Measurements from ENCODE around the gene KRT36. TPM values are rescaled to one million over a fixed set of nuclear protein-coding genes. Genes with fewer than 3 reads are reported as not detected.

Gene KRT36
- not detected in 2 replicates for total RNA-seq

DNA sequence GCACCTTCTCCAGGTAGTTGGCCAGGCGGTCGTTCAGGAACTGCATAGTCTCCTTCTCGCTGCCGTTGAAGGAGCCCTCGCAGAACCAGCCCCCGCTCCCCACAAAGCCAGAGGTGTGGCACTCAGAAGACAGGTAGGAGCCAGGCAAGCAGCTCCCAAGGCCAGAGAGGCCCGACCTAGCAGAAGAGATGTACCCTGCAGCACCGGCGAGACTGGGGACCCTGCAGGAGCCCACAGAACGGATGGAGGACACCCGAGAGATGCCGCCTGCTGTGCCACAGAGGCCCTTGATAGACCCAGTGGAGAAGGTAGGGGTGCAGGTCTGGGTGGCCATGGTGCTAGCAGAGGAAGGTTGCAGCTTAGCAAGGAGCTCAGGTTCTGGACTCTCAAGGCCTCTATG, at the start of gene KRT36:
TSS of gene KRT36 (minus strand) at position 380 of the 400 bp plus-strand sequence. CDS start at position 334, 46 bp downstream.

GRCh38 chr17:41518789-41519449, 29.2 kb upstream of the KRT36 start, which contains the start of gene KRT15:
Gene KRT15 (minus strand): TSS chr17:41518890. CDS start chr17:41518827, 63 bp downstream.

DNA sequence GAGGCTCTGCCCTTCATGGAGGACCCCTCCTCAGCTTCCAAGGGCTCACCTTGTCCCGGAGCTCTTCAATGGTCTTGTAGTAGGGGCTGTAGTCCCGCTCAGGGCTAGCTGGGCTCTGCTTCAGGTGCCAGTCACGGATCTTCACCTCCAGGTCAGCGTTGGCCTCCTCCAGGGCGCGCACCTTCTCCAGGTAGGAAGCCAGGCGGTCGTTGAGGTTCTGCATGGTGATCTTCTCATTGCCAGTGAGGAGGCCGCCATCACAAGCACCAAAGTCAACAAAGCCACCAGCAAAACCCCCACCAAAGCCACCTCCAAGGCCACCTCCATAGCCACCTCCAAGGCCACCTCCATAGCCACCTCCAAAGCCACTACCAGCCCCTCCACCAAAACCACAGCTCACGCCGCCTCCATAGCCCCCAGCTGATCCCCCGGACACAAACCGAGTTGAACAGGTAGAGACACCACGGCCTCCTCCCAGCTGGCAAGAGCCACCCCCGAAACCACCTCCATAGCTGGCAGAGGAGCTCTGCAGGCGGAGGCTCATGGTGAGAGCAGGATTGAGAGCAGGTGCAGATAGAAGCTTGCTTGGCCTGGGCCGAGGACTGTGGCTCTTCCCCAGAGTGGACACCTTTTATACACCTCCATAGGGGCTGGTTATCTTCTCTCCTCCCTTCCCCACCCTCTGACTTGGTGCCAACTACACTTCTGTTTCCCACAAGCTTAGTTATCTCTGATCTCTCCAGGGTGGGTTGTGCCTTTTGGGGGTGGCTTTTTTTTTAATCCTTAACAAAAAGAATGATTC, 15.5 kb upstream of the KRT36 start, which contains the start of gene KRT13:
TSS of gene KRT13 (minus strand) at position 606 of the 802 bp plus-strand sequence. CDS start at position 544, 62 bp downstream.

GRCh38 chr17:41481036-41481435, 8.7 kb downstream of the KRT36 start, which contains the start of gene KRT35:
Gene KRT35 (minus strand): TSS chr17:41481151. CDS start chr17:41481097, 54 bp downstream.

DNA sequence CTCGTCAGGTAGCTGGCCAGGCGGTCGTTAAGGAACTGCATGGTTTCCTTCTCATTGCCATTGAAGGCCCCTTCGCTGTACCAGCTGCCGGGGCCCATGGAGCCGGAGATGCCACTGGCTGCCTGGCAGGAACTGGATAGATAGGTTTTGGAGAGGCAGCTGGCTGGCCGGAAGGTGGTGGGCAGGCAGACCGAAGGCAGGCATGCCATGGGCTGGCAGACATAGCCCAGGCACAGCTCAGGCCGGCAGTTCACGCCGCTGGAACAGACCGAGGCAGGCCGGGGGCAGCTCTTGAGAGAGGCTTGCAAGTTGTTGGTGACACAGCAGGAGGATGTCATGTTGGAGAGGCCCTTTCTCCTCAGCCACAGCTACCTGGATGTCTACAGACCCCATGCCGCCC, 22.7 kb downstream of the KRT36 start, which contains the start of gene KRT32:
TSS of gene KRT32 (minus strand) at position 399 of the 400 bp plus-strand sequence. CDS start at position 338, 61 bp downstream.

DNA sequence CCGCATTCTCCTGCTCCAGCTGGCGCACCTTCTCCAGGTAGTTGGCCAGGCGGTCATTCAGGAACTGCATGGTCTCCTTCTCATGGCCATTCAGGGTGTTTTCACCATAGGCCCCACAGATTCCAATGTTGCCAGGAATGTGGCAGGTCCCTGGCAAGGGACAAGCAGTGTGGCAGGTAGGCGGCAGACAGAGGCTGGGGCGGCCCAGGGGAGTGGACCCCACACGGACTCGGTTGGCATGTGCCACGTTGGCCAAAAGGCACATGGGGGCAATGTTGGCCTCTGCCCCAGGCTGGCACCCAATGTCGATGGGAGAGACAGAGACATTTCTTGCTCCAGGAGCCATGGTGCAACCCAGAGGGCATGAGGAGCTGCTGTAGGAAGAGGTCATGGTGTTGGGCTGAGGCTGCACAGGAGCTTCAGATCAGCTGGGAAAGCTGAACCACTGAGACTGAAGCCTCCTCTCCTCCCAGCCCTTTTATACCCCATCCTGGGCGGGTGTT, 49.1 kb downstream of the KRT36 start, which contains the start of gene KRT38:
TSS of gene KRT38 (minus strand) at position 453 of the 503 bp plus-strand sequence. CDS start at position 391, 62 bp downstream.

Other genes starting within 250 kb of the KRT36 start
- not detected in 2 replicates for gene KRTAP9-4, start 240.2 kb downstream of the KRT36 start, total RNA-seq
- not detected in 2 replicates for gene KRTAP9-9, start 234.5 kb downstream of the KRT36 start, total RNA-seq
- not detected in 2 replicates for gene KRTAP9-6, start 224.5 kb downstream of the KRT36 start, total RNA-seq
- gene KRTAP9-7, start 214.2 kb downstream of the KRT36 start, total RNA-seq: not detected in 2 replicates
- not detected in 2 replicates for gene KRTAP29-1, start 187.1 kb downstream of the KRT36 start, total RNA-seq
- not detected in 2 replicates for gene KRTAP16-1, start 180.6 kb downstream of the KRT36 start, total RNA-seq
- gene KRTAP17-1, start 174.2 kb downstream of the KRT36 start, total RNA-seq: not detected in 2 replicates
- not detected in 2 replicates for gene KRT33A, start 139.1 kb downstream of the KRT36 start, total RNA-seq
- not detected in 2 replicates for gene KRT33B, start 120.1 kb downstream of the KRT36 start, total RNA-seq
- 0.89 and 1.0 TPM in 2 replicates for gene KRT34, start 107.6 kb downstream of the KRT36 start, total RNA-seq
- not detected in 2 replicates for gene KRT31, start 92.3 kb downstream of the KRT36 start, total RNA-seq
- gene KRT37, start 65.3 kb downstream of the KRT36 start, total RNA-seq: not detected in 2 replicates
- gene KRT38, start 48.9 kb downstream of the KRT36 start, total RNA-seq: not detected in 2 replicates
- not detected in 2 replicates for gene KRT32, start 22.5 kb downstream of the KRT36 start, total RNA-seq
- not detected in 2 replicates for gene KRT35, start 8.8 kb downstream of the KRT36 start, total RNA-seq
- not detected in 2 replicates for gene KRT13, start 15.7 kb upstream of the KRT36 start, total RNA-seq
- 0.45 and 0.67 TPM in 2 replicates for gene KRT15, start 29.0 kb upstream of the KRT36 start, total RNA-seq
- gene KRT19, start 38.4 kb upstream of the KRT36 start, total RNA-seq: 14.7 and 16.1 TPM in 2 replicates
- gene KRT9, start 82.1 kb upstream of the KRT36 start, total RNA-seq: not detected in 2 replicates
- gene KRT14, start 97.0 kb upstream of the KRT36 start, total RNA-seq: not detected in 2 replicates
- not detected in 2 replicates for gene KRT16, start 122.9 kb upstream of the KRT36 start, total RNA-seq
- gene KRT17, start 134.7 kb upstream of the KRT36 start, total RNA-seq: 0.89 and 3.7 TPM in 2 replicates
- gene EIF1, start 199.0 kb upstream of the KRT36 start, total RNA-seq: 86.2 and 95.7 TPM in 2 replicates
- not detected in 2 replicates for gene GAST, start 222.4 kb upstream of the KRT36 start, total RNA-seq
- gene HAP1, start 244.7 kb upstream of the KRT36 start, total RNA-seq: under 0.01 TPM in 1 of 2 replicates, not detected in the other